SU-DHL-6 (cell line): ENCODE results near the gene FARP2.

Experiments used
- EZH2phosphoT487 ChIP-seq: fragments of 200-600 bp; sonication (generic), shearing (Covaris generic); conservative IDR thresholded peaks from 2 replicates; pipeline ENCODE4 v1.6.1; 2018; ENCODE audit warnings: mild to moderate bottlenecking, antibody characterized with exemption, low read length, moderate library complexity, mixed read lengths
- TF ChIP-seq, protein P1 (sequence below): fragments of 200-600 bp; sonication (generic); IDR thresholded peaks from one replicate; pipeline ENCODE4 v1.5.1; 2017; ENCODE audit warnings: antibody characterized with exemption, mild to moderate bottlenecking, low read length, moderate library complexity; ENCODE audit not compliant: insufficient read depth, poor library complexity, severe bottlenecking

DNA sequence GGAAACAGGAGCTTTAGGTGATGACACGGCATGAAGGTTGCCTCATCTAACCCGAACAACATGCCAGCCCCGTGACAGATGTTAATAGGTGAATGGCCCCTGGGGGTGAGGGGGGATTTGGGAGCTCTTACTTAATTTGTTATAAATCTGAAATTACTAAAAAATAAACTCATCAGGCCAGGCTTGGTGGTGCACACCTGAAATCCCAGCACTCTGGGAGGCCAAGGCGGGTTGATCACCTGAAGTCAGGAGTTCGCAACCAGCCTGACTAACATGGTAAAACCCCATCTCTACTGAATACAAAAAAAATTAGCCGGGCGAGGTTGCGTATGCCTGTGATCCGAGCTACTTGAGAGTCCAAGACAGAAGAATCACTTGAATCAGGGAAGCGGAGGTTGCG is 146.2 kb downstream of the FARP2 start:
- TF ChIP-seq, protein P1, sequence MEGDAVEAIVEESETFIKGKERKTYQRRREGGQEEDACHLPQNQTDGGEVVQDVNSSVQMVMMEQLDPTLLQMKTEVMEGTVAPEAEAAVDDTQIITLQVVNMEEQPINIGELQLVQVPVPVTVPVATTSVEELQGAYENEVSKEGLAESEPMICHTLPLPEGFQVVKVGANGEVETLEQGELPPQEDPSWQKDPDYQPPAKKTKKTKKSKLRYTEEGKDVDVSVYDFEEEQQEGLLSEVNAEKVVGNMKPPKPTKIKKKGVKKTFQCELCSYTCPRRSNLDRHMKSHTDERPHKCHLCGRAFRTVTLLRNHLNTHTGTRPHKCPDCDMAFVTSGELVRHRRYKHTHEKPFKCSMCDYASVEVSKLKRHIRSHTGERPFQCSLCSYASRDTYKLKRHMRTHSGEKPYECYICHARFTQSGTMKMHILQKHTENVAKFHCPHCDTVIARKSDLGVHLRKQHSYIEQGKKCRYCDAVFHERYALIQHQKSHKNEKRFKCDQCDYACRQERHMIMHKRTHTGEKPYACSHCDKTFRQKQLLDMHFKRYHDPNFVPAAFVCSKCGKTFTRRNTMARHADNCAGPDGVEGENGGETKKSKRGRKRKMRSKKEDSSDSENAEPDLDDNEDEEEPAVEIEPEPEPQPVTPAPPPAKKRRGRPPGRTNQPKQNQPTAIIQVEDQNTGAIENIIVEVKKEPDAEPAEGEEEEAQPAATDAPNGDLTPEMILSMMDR: no peak
- TF ChIP-seq EZH2phosphoT487: no peak
